Adrenal gland (tissue), 5 donors: Measurements from ENCODE around the gene FAM111B.

ENCODE experiments used
- CTCF ChIP-seq, 6 experiments: fragments of 450-650 bp in 4 of 6; fragments of 200-600 bp in 2 of 6; sonication (generic) in 1 of 6; IDR thresholded peaks; 1 replicate in 5 of 6; 2 replicates in 1 of 6; pipeline versions ENCODE4 v1.5.1 to v1.8.0; 2016 to 2021; ENCODE audit warnings: antibody characterized with exemption in 6 of 6, mild to moderate bottlenecking in 2 of 6, moderate library complexity in 1 of 6
- POLR2A ChIP-seq, 2 donors: fragments of 450-650 bp; IDR thresholded peaks; one replicate each; pipeline ENCODE4 v1.6.1; 2017; ENCODE audit warnings: antibody characterized with exemption in 2 of 2, mild to moderate bottlenecking in 2 of 2, moderate library complexity in 1 of 2
- donor health status: DM: no; HTN: no; CAD: no.

- TF ChIP-seq CTCF (IDR thresholded peaks at IDR 0.05), result no peak
- no peak for TF ChIP-seq POLR2A (IDR thresholded peaks at IDR 0.05)
Observed at GRCh38 chr11:59154610-59155009, 47.6 kb downstream of the FAM111B start.
